Adipocyte (in vitro differentiated cells): Measurements from ENCODE around the gene PPP1R16B.

Experiments used
- DNase-seq: peaks from one replicate; pipeline ENCODE4 v3.0.0-alpha.2; 2015; ENCODE audit warnings: low read depth
- H3K27me3 ChIP-seq: replicated peaks from 2 replicates; pipeline ENCODE4 v1.7.0; 2013; ENCODE audit warnings: mild to moderate bottlenecking, low read length, moderate library complexity; ENCODE audit not compliant: control insufficient read depth, insufficient read depth
- H3K36me3 ChIP-seq: 2 replicates; pipeline ENCODE4 v1.7.0; 2013; ENCODE audit warnings: low read length, mild to moderate bottlenecking, moderate library complexity; ENCODE audit not compliant: control insufficient read depth, insufficient read depth, severe bottlenecking
- H3K4me1 ChIP-seq: 2 replicates; pipeline ENCODE4 v1.7.0; 2013; ENCODE audit warnings: mild to moderate bottlenecking, low read length, moderate library complexity; ENCODE audit not compliant: control insufficient read depth, insufficient read depth
- H3K4me3 ChIP-seq: 2 replicates; pipeline ENCODE4 v1.7.0; 2013; ENCODE audit warnings: mild to moderate bottlenecking, low read length, moderate library complexity
- H3K9ac ChIP-seq: 2 replicates; pipeline ENCODE4 v1.7.0; 2013; ENCODE audit warnings: mild to moderate bottlenecking, low read length, moderate library complexity
- H3K9me3 ChIP-seq: 2 replicates; pipeline ENCODE4 v1.7.0; 2013; ENCODE audit warnings: mild to moderate bottlenecking, low read length, moderate library complexity; ENCODE audit not compliant: control insufficient read depth

The PPP1R16B gene

DNA sequence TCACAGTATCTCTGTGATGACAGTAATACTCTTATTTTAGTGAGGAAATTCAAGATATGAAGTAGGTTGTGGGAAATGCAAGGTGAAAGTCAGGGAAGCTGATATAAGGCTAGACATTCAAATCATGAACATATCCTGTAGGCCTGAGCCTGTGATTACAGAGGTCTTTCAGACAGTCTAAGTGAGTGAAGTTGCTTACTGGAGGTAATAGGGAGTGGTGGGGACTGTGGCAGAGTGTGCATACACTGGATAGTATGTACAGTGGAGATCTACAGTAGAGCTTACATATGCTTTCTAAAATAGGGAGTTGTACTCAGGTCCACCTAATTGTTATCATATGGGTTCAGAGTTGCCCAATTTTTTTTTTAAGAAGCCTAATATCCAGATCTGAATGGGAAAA, 159.8 kb downstream of the PPP1R16B start:
- Histone ChIP-seq H3K4me1 (peaks cover 30% of the 10 kb centered on the region), H3K9me3 (no peaks in the 10 kb centered on the region), H3K36me3 (no peaks in the 10 kb centered on the region), H3K9ac (no peak overlapping the region), H3K27me3 (no peaks in the 10 kb centered on the region), H3K4me3 (no peak overlapping the region)
- DNase-seq, result no peak

DNA sequence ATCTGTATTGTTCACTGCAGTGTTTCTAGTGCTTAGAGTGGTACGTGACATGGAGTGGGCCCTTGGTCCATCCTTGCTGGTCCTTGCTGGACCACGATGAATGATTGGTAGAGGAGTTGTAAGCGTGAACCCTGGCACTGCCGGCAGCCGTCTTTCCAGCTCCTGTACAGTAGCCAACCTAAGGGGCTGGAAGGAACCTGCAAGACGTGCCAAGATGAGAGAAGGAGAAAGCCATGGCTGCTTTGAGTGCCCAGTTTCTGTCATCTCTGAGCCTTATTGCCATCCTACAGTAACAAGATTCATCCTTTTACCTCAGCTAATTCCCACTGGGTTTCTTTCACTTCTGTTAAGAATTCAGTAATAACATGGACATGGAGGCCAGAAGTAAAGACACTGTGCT, 162.6 kb downstream of the PPP1R16B start:
- no peak for DNase-seq
- no peaks in the 10 kb centered on the region for H3K9me3 ChIP-seq
- H3K4me3 ChIP-seq, result no peak overlapping the region
- H3K9ac ChIP-seq, result no peak overlapping the region
- H3K4me1 ChIP-seq, result peaks cover 27% of the 10 kb centered on the region
- H3K36me3 ChIP-seq, result peaks cover 17% of the 10 kb centered on the region
- no peaks in the 10 kb centered on the region for H3K27me3 ChIP-seq

GRCh38 chr20:38969708-38970107, 164.2 kb downstream of the PPP1R16B start:
- Histone ChIP-seq H3K9me3 (no peaks in the 10 kb centered on the region), H3K27me3 (no peaks in the 10 kb centered on the region), H3K36me3 (peaks cover 22% of the 10 kb centered on the region), H3K4me1 (peaks cover 30% of the 10 kb centered on the region), H3K9ac (no peak overlapping the region), H3K4me3 (no peak overlapping the region)
- DNase-seq, result no peak

GRCh38 chr20:38970302-38970701, 164.8 kb downstream of the PPP1R16B start:
- H3K4me1 ChIP-seq, result peaks cover 30% of the 10 kb centered on the region
- H3K27me3 ChIP-seq, result no peaks in the 10 kb centered on the region
- DNase-seq, result peak; percentile 47
- H3K4me3 ChIP-seq, result no peak overlapping the region
- H3K9me3 ChIP-seq, result no peaks in the 10 kb centered on the region
- H3K36me3 ChIP-seq, result peaks cover 22% of the 10 kb centered on the region
- no peak overlapping the region for H3K9ac ChIP-seq
